HG02571 (cell line): ENCODE data around the gene CASP9.
"Not testable (repeated sequence)": the region's sequence is repeated elsewhere in the genome, so short reads cannot be mapped to it uniquely, and the experiment has no call there.

Source experiments
- ATAC-seq: cut with Tn5 transposase; IDR thresholded peaks from one replicate; pipeline ENCODE4 v1.9.1; 2021; ENCODE audit warnings: mild to moderate bottlenecking, moderate library complexity; ENCODE audit not compliant: unreplicated experiment

CASP9 gene

GRCh38 chr1:15501208-15502032, 22.6 kb downstream of the CASP9 start:
- no peak for ATAC-seq

DNA sequence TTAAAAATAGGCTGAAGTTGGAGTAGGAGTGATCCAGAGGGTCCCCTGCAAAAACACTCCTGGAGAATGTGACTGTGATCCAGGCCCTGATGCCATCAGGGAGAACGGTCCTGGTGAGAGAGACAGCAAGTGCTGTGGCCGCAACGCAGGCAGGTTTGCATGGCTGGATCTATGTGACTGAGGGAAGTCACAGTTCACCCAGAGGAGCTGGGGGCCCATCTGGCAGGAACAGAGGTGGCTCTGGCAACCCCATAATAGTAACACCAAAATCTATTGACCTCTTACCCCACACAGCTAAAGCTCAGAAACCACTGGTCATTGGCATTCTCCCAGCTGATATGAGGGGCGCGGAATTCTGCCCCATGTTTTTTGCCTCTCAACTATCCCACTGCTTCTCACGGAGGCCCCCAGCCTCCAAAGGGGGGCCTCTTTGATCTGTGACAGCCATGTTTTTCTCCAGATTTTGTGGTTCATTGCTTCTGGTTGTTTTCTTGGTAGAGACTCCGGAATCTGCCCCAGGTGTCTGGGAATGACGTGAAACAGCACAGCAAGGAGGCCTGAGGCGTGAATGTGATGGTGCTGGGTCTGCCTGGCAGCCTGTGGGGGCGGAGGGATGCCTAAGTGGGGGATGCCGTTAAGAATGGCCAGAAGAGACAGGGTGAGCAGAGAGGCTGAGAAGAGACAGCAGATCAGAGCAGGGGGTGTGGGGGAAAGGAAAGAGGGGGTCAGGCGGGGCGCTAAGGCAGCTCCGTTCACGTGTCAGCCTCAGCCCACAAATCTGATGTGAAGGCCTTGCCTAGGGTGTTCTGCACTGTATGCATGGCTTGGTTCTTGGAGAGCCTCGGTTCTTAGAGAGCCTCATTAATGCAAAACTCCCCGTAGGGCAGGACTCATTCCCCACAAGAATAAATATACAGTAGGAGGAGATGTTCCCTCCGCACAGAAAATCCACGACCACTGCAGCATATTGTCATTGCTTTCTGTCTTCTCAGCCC, 23.5 kb downstream of the CASP9 start:
- ATAC-seq, result no peak

GRCh38 chr1:15493869-15494390, 30.1 kb downstream of the CASP9 start:
- ATAC-seq, result no peak

DNA sequence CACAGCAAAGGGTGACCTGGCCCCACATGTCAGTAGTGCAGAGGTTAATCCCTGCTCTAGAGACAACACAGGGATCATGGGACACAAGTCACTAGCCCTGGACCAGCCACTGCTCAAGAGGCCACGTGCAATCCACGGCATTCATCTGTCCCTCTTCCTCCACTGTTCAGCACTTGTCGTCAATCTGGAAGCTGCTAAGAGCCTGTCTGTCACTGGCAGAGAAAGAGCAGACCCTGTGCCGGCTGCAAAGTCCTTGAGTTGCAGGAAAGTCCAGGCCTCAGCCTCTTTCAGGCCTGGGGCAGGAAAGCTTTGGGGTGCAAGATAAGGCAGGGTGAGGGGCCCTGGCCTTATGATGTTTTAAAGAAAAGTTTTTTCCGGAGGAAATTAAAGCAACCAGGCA, 31.4 kb downstream of the CASP9 start:
- no peak for ATAC-seq

GRCh38 chr1:15491010-15491409, 33.0 kb downstream of the CASP9 start:
- ATAC-seq, result not testable (repeated sequence)

DNA sequence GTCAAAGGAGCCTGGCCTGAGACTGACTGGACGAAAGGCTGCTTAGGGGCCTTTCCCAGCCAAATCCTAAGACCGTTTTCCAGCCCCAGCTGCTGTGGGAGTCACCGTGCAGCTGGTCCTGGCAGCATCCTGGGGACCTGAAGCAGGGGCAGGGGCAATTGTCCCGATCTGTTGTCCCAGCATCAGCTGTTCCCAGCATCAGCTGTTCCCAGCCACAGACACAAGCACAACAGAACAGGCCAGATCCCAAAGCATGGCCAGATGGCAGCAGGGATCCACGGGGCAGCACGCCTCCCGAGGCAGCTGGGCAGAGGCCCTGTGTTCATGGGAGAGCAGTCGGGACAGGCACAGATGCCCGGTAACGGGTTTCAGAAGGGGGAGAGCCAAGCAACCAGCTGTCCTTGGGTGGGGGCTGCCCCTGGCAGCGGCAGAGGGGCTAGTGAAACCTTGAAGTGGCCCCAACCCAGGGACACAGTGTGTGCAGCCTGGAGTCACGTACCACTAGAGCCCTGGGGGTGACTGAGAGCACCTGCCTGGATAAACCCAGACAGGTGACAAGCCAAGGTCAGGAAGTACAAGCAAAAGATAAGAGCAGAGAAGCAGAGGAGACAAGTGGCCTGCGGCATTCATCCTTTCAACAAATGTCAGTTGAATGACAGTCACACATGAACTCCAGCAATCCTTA, 34.8 kb downstream of the CASP9 start:
- no peak for ATAC-seq

- no peak for ATAC-seq
Measured at GRCh38 chr1:15488371-15488770, 35.6 kb downstream of the CASP9 start.

DNA sequence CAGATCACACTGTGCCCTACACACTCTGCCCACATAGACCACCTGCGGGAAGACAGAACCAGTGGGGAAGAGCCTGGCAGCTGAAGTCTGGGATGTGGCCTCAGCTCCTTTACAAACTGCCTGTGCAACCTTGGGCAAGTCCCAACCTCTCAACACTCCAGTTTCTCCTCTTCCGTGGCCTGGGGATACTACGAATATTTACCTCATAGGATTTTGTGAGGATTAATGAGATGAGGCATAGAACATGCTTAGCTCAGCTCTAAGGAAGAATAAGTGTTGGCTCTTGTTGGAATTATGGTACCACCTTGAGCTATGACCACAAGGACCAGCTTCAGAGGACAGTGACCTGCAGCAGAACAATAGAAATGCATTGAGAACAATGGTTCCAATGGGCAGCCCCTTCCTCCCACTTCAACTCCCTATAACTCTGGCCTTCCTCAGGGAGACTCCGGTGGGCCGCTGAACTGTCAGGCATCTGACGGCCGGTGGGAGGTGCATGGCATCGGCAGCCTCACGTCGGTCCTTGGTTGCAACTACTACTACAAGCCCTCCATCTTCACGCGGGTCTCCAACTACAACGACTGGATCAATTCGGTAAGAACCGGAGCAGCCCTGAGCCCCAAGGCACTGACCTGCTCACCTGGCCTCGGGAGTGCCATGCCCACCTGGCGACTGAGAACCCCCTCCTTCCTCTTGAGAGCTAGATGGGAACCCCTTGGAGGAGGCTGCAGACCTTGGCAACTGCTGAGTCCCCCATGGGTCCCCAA, 37.0 kb downstream of the CASP9 start:
- ATAC-seq, result not testable (repeated sequence)

- no peak for ATAC-seq
Measured at GRCh38 chr1:15485636-15486035, 38.4 kb downstream of the CASP9 start.

- ATAC-seq, result not testable (repeated sequence)
Measured at GRCh38 chr1:15484443-15484842, 39.6 kb downstream of the CASP9 start.

DNA sequence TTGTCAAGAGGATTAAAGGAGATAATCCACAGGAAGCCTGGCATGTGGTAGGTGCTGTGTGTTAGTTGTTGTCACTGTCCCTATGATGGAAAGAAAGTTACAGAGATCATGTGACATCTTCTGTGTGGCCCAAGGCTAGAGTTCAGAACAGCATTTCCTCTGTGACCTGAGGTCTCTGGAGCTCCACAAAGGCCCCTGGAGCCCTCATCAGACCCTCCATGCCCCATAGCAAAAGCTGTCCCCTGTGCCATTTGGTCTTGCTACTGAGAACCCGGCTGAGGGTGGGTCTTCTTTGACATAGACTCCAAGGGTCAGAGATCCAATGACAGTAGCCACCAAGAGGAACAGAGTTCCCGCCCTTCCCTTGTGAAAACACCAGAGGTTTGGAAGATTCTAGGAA, 40.0 kb downstream of the CASP9 start:
- no peak for ATAC-seq

DNA sequence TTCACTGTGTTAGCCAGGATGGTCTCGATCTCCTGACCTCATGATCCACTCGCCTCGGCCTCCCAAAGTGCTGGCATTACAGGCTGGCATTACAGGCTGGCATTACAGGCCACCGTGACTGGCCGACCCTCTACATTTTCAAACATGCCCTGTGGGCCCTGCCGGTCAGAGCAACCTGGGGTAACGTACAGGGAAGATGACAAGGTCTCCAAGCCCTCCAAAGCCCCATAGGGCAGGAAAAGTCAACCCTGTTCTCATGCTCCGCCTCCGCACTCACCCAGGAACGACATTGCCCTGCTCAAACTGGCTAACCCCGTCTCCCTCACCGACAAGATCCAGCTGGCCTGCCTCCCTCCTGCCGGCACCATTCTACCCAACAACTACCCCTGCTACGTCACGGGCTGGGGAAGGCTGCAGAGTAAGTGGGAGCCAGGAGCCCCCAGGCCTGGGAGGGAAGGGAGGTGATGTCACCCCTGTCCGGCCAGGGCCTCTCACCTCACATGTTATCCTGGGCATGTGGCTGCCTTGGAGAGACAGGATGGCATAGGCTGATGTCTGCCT, 41.0 kb downstream of the CASP9 start:
- ATAC-seq, result not testable (repeated sequence)

DNA sequence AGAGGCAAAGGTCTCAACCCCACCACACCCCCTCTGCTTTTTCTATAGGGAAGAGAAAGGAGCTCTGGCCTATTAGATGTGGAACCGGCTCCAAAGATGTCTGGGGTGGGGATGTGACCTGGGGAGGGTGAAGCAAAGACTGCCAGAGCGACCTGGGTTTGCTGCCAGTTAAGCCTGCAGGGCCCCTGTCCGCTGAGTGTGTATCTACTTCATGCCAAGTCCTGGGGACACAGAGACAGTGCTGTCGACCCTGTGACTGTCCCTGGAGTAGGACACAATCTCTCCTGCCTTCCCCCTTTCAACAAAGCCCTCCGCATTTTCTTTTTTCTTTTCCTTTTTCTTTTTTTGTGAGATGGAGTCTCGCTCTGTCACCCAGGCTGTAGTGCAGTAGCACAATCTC, 41.6 kb downstream of the CASP9 start:
- ATAC-seq, result not testable (repeated sequence)

- no peak for ATAC-seq
Measured at GRCh38 chr1:15479654-15480347, 44.2 kb downstream of the CASP9 start.

DNA sequence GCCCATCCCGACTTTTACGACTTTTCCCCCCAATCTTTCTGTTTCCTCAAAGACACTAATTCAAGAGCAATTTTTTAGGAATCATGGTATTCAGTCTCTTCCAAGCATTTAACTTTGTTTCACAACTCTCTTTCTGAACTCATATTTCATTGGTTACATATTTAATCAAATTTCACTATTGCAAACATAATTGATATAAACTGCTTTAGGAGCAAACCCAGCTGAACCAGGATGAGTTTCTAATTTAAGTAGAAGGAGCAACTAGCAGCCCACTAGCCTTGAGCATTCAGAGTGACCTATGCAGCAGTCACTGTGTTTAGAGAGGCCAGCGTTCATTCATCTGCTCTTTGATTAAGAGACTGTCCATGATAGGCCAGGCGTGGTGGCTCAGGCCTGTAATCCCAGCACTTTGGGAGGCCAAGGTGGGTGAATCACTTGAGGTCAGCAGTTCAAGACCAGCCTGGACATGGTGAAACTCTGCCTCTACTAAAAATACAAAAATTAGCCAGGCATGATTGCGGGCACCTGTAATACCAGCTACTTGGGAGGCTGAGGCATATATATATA, 46.3 kb downstream of the CASP9 start:
- no peak for ATAC-seq

- no peak for ATAC-seq
Measured at GRCh38 chr1:15476927-15477326, 47.1 kb downstream of the CASP9 start.

- no peak for ATAC-seq
Measured at GRCh38 chr1:15475752-15476314, 48.2 kb downstream of the CASP9 start, which contains the start of gene CELA2B. TSS of gene CELA2B (plus strand) at chr1:15476104. CDS start at chr1:15476126, 22 bp downstream.

GRCh38 chr1:15472587-15472986, 51.4 kb downstream of the CASP9 start:
- no peak for ATAC-seq
